Measurements from ENCODE around the gene LRCH2. TPM values are rescaled to one million over a fixed set of nuclear protein-coding genes. Genes with fewer than 3 reads are reported as not detected.

The LRCH2 gene
- total RNA-seq, 2 donors from 2014 or later = not detected

GRCh38 chrX:115098897-115099296, 135.0 kb downstream of the LRCH2 start:
- H3K36me3 Mint-ChIP-seq (ENCODE audit: insufficient read depth in 2 of 2) = peaks cover 0 to 1% of the 10 kb centered on the region in 2 donors
- H3K9me3 Mint-ChIP-seq = peaks cover 6 to 11% of the 10 kb centered on the region in 2 donors
- no peaks in the 10 kb centered on the region for H3K4me1 Mint-ChIP-seq (ENCODE audit: low read depth)
- H3K27me3 Mint-ChIP-seq (ENCODE audit: low read depth) = peaks cover 25% of the 10 kb centered on the region
- ATAC-seq (replicated peaks in 1 of 2) (no peak), DNase-seq (no peak)
- no peak overlapping the region for H3K27ac Mint-ChIP-seq
- H3K4me3 Mint-ChIP-seq = no peak overlapping the region

- Mint-ChIP-seq H3K27me3 (ENCODE audit: low read depth) (no peaks in the 10 kb centered on the region), H3K4me1 (ENCODE audit: low read depth) (no peaks in the 10 kb centered on the region), H3K27ac (no peak overlapping the region), H3K4me3 (no peak overlapping the region), H3K36me3 (ENCODE audit: insufficient read depth in 2 of 2) (no peaks in the 10 kb centered on the region), H3K9me3 (peaks cover 0 to 4% of the 10 kb centered on the region in 2 donors)
- DNase-seq (no peak), ATAC-seq (replicated peaks in 1 of 2) (no peak)
Observed at GRCh38 chrX:115093191-115093590, 140.7 kb downstream of the LRCH2 start.

- Mint-ChIP-seq H3K27ac (no peak overlapping the region), H3K27me3 (ENCODE audit: low read depth) (no peaks in the 10 kb centered on the region), H3K9me3 (peaks cover 0 to 3% of the 10 kb centered on the region in 2 donors), H3K4me3 (no peak overlapping the region), H3K36me3 (ENCODE audit: insufficient read depth in 2 of 2) (peaks cover 0 to 2% of the 10 kb centered on the region in 2 donors), H3K4me1 (ENCODE audit: low read depth) (no peaks in the 10 kb centered on the region)
- ATAC-seq (replicated peaks in 1 of 2) (no peak), DNase-seq (no peak)
Observed at GRCh38 chrX:115089419-115089818, 144.5 kb downstream of the LRCH2 start.

GRCh38 chrX:115068896-115069295, 165.0 kb downstream of the LRCH2 start:
- H3K27ac Mint-ChIP-seq = no peak overlapping the region
- no peak for ATAC-seq (replicated peaks in 1 of 2)
- peaks cover 2 to 6% of the 10 kb centered on the region in 2 donors for H3K9me3 Mint-ChIP-seq

GRCh38 chrX:115067812-115068211, 166.1 kb downstream of the LRCH2 start:
- ATAC-seq (replicated peaks in 1 of 2) (no peak), DNase-seq (no peak)
- Mint-ChIP-seq H3K27me3 (ENCODE audit: low read depth) (peaks cover 16% of the 10 kb centered on the region), H3K4me1 (ENCODE audit: low read depth) (no peaks in the 10 kb centered on the region), H3K27ac (no peak overlapping the region), H3K4me3 (no peak overlapping the region), H3K9me3 (peaks cover 2 to 6% of the 10 kb centered on the region in 2 donors), H3K36me3 (ENCODE audit: insufficient read depth in 2 of 2) (peaks cover 0 to 4% of the 10 kb centered on the region in 2 donors)

More at GRCh38 chrX:115068896-115069295, 165.0 kb downstream of the LRCH2 start:
- no peak for DNase-seq
- H3K4me3 Mint-ChIP-seq = no peak overlapping the region
- no peaks in the 10 kb centered on the region for H3K4me1 Mint-ChIP-seq (ENCODE audit: low read depth)
- peaks cover 0 to 4% of the 10 kb centered on the region in 2 donors for H3K36me3 Mint-ChIP-seq (ENCODE audit: insufficient read depth in 2 of 2)
- H3K27me3 Mint-ChIP-seq (ENCODE audit: low read depth) = peaks cover 16% of the 10 kb centered on the region

- Mint-ChIP-seq H3K36me3 (ENCODE audit: insufficient read depth in 2 of 2) (peaks cover 2 to 3% of the 10 kb centered on the region in 2 donors), H3K4me3 (no peak overlapping the region), H3K4me1 (ENCODE audit: low read depth) (no peaks in the 10 kb centered on the region), H3K27ac (no peak overlapping the region), H3K9me3 (peaks cover under 1 to 2% of the 10 kb centered on the region in 2 donors), H3K27me3 (ENCODE audit: low read depth) (peaks cover 18% of the 10 kb centered on the region)
- DNase-seq = no peak
- ATAC-seq (replicated peaks in 1 of 2) = no peak
Observed at GRCh38 chrX:115065304-115065703, 168.6 kb downstream of the LRCH2 start.

Other genes with a start within 250 kb of the LRCH2 start
- gene IL13RA2, start 216.5 kb downstream of the LRCH2 start, total RNA-seq = not detected
- gene RBMXL3, start 44.7 kb downstream of the LRCH2 start, total RNA-seq = not detected
- not detected for gene LUZP4, start 55.6 kb upstream of the LRCH2 start, total RNA-seq